ENCODE data around the gene LOXL1.

DNA sequence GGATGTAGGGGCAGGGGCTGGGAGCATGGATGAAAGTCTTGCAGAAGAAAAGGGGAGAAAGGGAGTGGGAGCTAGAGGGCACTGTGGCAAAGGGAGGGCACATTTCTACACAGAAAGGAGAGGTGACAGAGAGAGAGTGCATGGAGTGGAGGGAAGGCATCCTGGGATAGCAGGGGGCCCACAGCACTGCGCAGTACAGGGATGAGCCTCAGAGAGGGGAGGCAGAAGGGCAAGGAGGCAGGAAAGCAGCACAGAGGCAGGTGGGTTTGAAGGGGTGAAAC is 60.5 kb downstream of the LOXL1 start:
- TF ChIP-seq CTCF (IDR thresholded peaks at IDR 0.05): no peak
- no peak for TF ChIP-seq POLR2AphosphoS5 (IDR thresholded peaks at IDR 0.05)

All from breast epithelium (tissue), 3 donors.